GM19395 (cell line): ENCODE results near the gene EVC2.

Source experiments
- ATAC-seq: cut with Tn5 transposase; IDR thresholded peaks from one replicate; pipeline ENCODE4 v1.9.1; 2021; ENCODE audit warnings: mild to moderate bottlenecking, moderate library complexity; ENCODE audit not compliant: unreplicated experiment

The EVC2 gene

GRCh38 chr4:5712517-5712916 is 4.2 kb upstream of the EVC2 start:
- ATAC-seq = no peak

DNA sequence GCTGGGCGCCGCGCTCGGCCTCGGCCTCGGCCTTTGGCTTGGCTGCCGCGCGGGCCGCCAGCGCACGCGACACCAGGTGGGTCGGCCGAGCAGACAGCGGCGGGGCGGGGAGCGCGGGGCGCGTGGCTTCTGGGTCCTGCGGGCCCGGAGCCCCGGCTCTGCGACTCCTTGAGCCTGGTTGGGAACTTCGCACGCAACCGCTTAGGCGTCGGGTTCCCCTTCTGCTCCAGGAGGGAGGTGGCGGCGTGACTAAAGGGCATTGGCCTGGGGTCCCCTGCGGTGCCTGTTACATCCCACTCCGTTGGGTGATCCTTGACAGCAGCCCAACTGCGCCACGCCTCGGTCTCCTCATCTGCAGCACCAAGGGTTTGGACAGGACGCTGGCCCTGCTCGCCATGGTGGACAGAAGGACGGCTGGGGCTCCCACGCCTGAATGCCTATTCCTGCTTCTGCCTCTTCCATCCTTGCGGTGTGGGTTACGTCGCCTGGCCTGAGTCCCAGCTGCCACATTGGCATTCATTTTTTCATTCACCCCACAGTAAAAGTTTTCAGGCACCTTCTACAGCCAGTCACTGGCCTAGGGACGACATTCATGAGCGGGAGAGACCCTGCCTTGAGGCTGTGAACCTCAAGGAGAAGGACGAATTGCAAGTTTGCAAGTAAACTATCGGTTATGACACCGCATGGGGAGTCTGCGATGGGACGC is 3.3 kb upstream of the EVC2 start:
- ATAC-seq = no peak

DNA sequence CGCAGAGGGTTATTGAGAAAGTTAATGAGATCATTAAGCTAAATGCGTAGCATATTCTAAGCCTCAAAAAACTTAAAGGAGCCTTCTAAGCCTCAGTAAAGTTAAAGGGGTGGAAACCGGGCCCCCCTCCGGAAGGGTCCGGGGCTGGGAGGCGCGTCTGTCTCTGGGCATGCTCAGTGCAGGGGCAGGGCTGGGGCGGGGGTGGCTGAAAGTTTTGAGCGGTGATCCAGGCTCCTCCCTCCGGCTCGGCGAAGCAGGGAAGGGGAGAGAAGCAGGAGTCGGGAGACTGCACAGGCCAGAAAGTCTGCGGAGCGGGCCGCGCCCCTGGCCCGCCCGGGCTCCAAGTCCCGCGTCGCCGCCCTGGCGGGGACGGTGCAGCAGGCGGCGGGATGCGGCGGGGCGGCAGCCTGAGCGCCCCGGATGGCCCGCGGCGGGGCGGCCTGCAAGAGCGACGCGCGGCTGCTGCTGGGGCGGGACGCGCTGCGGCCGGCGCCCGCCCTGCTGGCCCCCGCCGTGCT is 2.7 kb upstream of the EVC2 start, which contains the start of gene EVC:
EVC (plus strand) TSS at position 241 of the 518 bp plus-strand sequence; CDS start at position 421, 180 bp downstream.
- ATAC-seq = no peak

GRCh38 chr4:5710065-5710960 is 2.0 kb upstream of the EVC2 start:
- no peak for ATAC-seq

DNA sequence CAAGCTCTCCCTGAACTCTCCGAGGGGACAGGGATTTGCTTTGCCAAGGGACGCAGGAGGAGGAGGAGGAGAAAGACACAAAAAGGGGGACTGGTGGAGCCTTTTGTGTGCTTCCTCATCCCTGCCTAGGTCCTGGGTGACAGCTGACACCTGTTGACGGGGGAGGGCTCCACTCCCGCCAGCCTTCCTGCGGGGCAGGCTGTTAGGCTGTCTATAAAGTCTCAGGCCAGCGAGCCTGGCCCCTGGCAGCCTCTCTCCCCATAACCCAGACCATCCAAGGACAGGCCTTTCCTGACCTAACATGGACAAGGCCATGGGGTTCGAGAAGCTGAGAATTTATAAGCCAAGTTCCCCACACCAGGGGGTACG is 832 bp upstream of the EVC2 start:
- ATAC-seq = no peak

GRCh38 chr4:5707778-5708448 is 446 bp downstream of the EVC2 start:
- no peak for ATAC-seq

DNA sequence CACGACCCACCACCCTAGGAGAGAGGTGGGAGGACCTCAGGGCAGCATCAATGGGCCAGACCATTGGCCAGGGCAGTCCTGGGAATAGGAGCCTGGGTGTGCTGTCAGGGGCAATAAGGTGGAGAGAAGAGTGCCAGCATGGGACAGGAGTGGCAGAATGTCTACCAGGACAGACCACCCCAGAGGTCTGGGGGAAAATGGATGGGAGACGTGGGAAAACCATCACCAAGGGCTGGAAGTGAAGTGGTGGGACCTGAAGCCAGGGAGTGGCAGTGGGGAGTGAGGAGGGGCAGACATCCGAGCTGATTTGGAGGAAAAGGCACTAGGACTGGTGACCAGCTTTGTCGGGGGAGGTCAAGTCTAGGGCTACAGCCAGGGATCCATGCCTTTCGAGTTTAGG is 993 bp downstream of the EVC2 start:
- ATAC-seq = no peak

- no peak for ATAC-seq
These were observed 1.7 kb downstream of the EVC2 start for GRCh38 chr4:5706486-5707290.

GRCh38 chr4:5705647-5706320 is 2.6 kb downstream of the EVC2 start:
- ATAC-seq = no peak

DNA sequence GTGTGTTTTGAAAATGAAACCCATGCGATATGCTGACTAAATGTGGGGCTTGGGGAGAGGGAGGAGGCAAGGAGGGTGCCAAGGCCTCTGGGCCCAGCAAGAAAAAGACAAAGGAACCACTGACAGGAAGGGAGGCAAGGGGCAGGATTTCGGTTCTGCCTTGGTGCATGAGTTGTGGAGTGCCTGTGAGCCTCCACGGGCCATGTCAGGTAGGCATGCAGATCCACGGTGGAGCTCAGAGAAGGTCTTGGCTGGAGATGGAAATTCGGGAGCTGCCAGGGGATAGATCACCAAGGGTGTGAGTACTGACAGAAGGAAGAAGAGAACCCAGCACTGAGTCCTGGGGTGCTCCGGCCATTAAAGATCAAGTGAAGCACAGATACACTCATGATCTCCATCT is 4.1 kb downstream of the EVC2 start:
- ATAC-seq = no peak

- ATAC-seq = no peak
These were observed 4.5 kb downstream of the EVC2 start for GRCh38 chr4:5703831-5704230.

DNA sequence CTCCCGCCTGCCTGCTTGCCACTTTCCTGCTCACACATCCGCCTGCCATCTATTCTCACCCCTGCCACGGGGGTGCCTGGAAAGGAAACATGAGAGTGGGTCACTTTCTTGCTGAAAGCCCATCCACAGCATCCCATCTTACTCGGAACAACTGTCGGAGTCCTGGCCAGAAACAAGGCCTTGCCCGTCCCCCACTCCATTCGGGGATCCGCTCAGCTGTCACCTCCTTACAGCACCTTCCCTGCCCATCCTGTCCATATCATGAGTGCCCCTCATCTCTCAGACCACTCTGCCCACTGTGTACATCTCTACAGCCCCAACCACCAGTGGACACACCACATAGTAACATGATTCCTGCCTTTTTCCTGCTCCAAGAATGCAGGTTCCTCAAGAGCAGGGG is 6.4 kb downstream of the EVC2 start:
- ATAC-seq = no peak

DNA sequence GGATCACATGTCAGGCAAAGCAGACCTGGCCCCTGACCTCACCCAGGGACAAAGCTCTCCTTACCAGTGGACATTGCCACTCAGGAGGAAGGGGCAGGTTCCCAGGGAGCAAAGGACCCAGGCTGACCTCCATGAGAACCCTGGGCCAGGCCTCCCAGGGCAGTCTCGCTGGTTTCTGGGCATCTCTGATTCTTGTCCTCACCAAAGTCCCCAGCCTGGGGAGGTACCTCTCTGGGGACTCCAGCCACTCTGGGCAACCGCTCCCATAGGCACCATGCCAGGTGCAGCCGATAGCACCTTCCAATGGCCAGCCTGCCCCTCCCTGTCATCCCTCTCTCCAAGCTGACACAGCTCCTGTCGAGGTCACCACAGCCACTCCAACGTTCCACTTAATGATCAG is 7.9 kb downstream of the EVC2 start:
- no peak for ATAC-seq

GRCh38 chr4:5696341-5696740 is 12.0 kb downstream of the EVC2 start:
- no peak for ATAC-seq

DNA sequence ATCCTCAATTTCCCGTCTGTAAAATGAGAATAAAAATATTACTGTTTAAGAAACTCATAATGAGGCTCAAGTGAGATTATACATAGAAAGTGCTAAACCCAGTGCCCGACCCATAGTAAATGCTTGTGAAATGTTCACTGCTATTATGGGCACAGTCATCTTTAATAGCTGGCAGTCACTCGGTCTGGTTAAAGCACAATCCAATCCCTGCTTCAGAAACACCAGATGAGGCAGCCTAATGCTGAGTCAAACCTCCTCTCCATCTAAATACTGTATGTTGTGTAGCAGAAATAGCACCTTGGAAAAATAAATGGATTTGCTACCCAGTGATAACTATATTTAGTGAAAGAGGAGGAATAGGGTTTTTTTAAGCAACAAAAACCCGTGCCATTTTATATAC is 14.5 kb downstream of the EVC2 start:
- no peak for ATAC-seq

- ATAC-seq = no peak
These were observed 16.7 kb downstream of the EVC2 start for GRCh38 chr4:5691491-5692132.

DNA sequence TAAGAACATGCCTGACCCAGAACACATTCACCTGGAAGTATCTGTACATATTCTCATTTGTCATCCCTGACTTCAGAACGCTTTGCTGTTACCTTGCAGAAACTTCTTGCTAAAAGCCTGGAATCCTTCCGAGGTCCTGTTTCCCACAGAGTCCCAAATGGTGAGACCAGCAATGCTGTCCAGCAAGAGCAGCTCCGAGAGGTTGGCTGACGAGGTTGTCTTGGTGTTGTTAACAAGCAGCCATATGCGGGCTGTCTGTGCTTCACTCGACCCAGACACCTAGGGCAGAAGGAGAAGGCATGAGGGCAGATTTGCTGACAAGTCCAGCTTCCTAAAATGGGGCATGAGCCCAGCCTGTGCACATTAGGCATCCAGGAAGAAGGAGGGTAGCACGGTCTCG is 19.3 kb downstream of the EVC2 start:
- ATAC-seq = no peak

GRCh38 chr4:5686338-5686737 is 22.0 kb downstream of the EVC2 start:
- no peak for ATAC-seq

DNA sequence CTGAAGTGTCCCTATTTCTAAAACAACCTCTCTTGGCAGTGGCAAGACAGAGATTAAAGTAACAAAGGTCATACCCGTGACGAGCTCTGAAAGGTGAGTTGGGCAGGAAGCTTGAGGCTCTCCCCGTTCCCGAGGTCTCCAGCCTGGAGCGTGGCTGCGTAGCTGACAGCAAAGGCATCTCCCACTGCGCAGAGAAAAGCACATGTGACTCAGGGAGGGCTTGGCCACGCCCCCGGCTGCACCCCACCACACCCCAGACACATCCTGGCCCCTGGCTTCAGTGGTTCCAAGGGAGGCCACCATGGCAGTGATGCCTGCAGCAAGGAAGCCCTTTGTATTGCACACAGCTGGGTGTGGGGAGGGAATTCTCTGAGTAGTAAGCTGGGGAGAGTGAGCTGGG is 23.1 kb downstream of the EVC2 start:
- ATAC-seq = no peak

- ATAC-seq = no peak
These were observed 24.8 kb downstream of the EVC2 start for GRCh38 chr4:5683566-5683965.
